Mesendoderm (in vitro differentiated cells): Measurements from ENCODE around the gene WDR72.
"Not testable (repeated sequence)": the region's sequence is repeated elsewhere in the genome, so short reads cannot be mapped to it uniquely, and the experiment has no call there.

Source experiments
- DNase-seq: peaks from one replicate; pipeline ENCODE4 v3.0.0; 2013
- H2AK5ac ChIP-seq: 2 replicates; pipeline ENCODE4 v1.6.1; 2013; ENCODE audit warnings: low read length, inconsistent platforms
- H2BK120ac ChIP-seq: 2 replicates; pipeline ENCODE4 v1.6.1; 2013; ENCODE audit warnings: low read depth, mild to moderate bottlenecking, low read length, moderate library complexity, mixed read lengths
- H2BK15ac ChIP-seq: replicated peaks from 2 replicates; pipeline ENCODE4 v1.6.1; 2013; ENCODE audit warnings: low read depth, mild to moderate bottlenecking, moderate library complexity
- H2BK5ac ChIP-seq: 2 replicates; pipeline ENCODE4 v1.6.1; 2013; ENCODE audit warnings: low read length, inconsistent platforms
- H3K18ac ChIP-seq: 2 replicates; pipeline ENCODE4 v1.6.1; 2013; ENCODE audit warnings: mild to moderate bottlenecking, low read length, mixed read lengths
- H3K23ac ChIP-seq: one replicate; pipeline ENCODE4 v1.6.1; 2013; ENCODE audit warnings: low read length
- H3K27ac ChIP-seq: 2 replicates; pipeline ENCODE4 v1.5.1; 2013; ENCODE audit warnings: low read depth, mild to moderate bottlenecking, inconsistent platforms, low read length, moderate library complexity
- H3K27me3 ChIP-seq: 2 replicates; pipeline ENCODE4 v1.6.1; 2013; ENCODE audit warnings: low read length, control low read depth, mild to moderate bottlenecking, inconsistent platforms; ENCODE audit not compliant: insufficient read depth, poor library complexity
- H3K36me3 ChIP-seq: 2 replicates; pipeline ENCODE4 v1.6.1; 2013; ENCODE audit warnings: low read length, inconsistent platforms; ENCODE audit not compliant: control insufficient read depth, insufficient read depth
- H3K4ac ChIP-seq: one replicate; pipeline ENCODE4 v1.6.1; 2013; ENCODE audit warnings: low read depth, mild to moderate bottlenecking, low read length, moderate library complexity
- H3K4me1 ChIP-seq: 2 replicates; pipeline ENCODE4 v1.6.1; 2013; ENCODE audit warnings: low read depth, low read length, inconsistent platforms; ENCODE audit not compliant: control insufficient read depth
- H3K4me2 ChIP-seq: 2 replicates; pipeline ENCODE4 v1.6.1; 2013; ENCODE audit warnings: low read length
- H3K4me3 ChIP-seq: 2 replicates; pipeline ENCODE4 v1.5.1; 2013; ENCODE audit warnings: mild to moderate bottlenecking, low read length
- H3K56ac ChIP-seq: one replicate; pipeline ENCODE4 v1.6.1; 2013; ENCODE audit warnings: low read length
- H3K79me1 ChIP-seq: 2 replicates; pipeline ENCODE4 v1.6.1; 2013; ENCODE audit warnings: low read length, inconsistent platforms
- H3K79me2 ChIP-seq: 2 replicates; pipeline ENCODE4 v1.6.1; 2013; ENCODE audit warnings: mild to moderate bottlenecking, low read length; ENCODE audit not compliant: control insufficient read depth, insufficient read depth
- H3K9ac ChIP-seq: 2 replicates; pipeline ENCODE4 v1.6.1; 2013; ENCODE audit warnings: low read length, inconsistent platforms
- H4K5ac ChIP-seq: one replicate; pipeline ENCODE4 v1.6.1; 2013; ENCODE audit warnings: low read length
- H4K8ac ChIP-seq: one replicate; pipeline ENCODE4 v1.6.1; 2013; ENCODE audit warnings: low read depth, mild to moderate bottlenecking, control low read depth, low read length, moderate library complexity
- WGBS: extraction: QIAGEN DNeasy Blood & Tissue Kit; methylation state at CpG from one replicate; pipeline ENCODE4 v1.1.7; 2013; ENCODE audit warnings: low lambda C conversion rate, missing lambda C conversion rate; ENCODE audit not compliant: insufficient coverage; ENCODE audit errors: extremely low coverage; 5-methylcytosine and 5-hydroxymethylcytosine counted together

WDR72 gene

DNA sequence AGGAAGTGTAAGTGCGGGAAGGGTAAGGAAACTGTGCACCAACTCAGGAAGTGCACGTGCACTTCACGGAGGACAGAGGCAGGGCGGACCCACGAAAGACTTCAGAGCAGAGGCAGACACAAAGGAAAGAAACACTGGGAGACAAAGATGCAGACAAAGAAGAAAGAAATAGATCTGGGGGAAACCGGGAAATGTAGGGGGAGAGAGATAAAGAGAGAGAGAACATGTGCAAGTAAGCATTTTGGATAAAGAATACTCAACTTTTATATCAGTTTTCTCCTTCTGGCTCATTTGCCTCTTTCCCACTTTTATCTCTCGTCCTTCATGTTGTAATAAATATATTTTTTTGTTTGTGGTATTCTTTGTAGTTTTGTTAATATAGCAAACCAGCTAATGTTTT is 204.2 kb downstream of the WDR72 start:
- Histone ChIP-seq H3K4me1 (no peaks in the 10 kb centered on the region), H3K18ac (no peak overlapping the region), H3K27me3 (no peaks in the 10 kb centered on the region), H2BK120ac (no peak overlapping the region), H3K56ac (no peak overlapping the region), H3K4ac (no peak overlapping the region), H3K4me2 (no peak overlapping the region), H3K27ac (no peak overlapping the region), H2BK5ac (no peak overlapping the region), H3K23ac (no peak overlapping the region), H3K79me2 (no peaks in the 10 kb centered on the region), H3K9ac (no peak overlapping the region), H2AK5ac (no peak overlapping the region), H4K8ac (no peak overlapping the region), H3K36me3 (no peaks in the 10 kb centered on the region), H4K5ac (no peak overlapping the region), H2BK15ac (no peak overlapping the region), H3K79me1 (no peaks in the 10 kb centered on the region), H3K4me3 (no peak overlapping the region)
- no CpG with 5 or more reads among the region's 7 CpGs for WGBS
- DNase-seq: no peak

DNA sequence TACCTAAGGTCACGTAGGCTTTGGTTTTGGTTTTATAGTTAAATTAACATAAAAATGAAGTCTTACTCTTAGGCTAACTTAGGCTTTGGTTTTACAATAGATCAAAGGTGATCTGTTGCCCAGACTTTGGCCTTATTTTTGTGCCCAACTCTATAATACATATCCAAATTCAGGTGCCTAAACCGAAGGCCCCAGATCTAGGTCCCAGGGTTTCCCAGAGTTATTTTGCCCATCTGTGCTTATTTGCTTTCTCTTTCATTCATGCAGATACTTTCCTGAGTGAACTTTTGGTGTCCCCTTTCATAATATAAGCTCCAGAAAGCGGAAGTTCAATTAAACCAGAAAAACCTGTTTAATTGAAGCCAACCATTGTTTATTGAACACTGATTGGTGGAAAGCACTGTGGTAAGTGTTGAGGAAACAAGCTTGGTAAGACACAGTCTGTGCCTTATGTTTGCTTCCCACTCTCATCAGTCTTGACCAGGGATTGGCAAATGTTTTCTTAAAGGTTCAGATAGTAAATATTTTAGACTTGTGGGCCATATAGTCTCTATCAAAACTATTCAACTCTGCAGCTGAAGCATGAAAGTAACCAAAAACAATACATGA is 209.7 kb downstream of the WDR72 start:
- no peak overlapping the region for H3K9ac ChIP-seq
- no peak overlapping the region for H3K23ac ChIP-seq
- no peaks in the 10 kb centered on the region for H3K4me1 ChIP-seq
- H4K8ac ChIP-seq: no peak overlapping the region
- no peak overlapping the region for H2BK120ac ChIP-seq
- no peaks in the 10 kb centered on the region for H3K79me1 ChIP-seq
- H3K79me2 ChIP-seq: no peaks in the 10 kb centered on the region
- no peak overlapping the region for H2BK15ac ChIP-seq
- no peak overlapping the region for H3K4me2 ChIP-seq
- no peaks in the 10 kb centered on the region for H3K27me3 ChIP-seq
- DNase-seq: no peak
- no peak overlapping the region for H4K5ac ChIP-seq
- H3K56ac ChIP-seq: no peak overlapping the region
- H3K4ac ChIP-seq: no peak overlapping the region
- no peak overlapping the region for H3K4me3 ChIP-seq
- no peak overlapping the region for H3K27ac ChIP-seq
- no peak overlapping the region for H2AK5ac ChIP-seq
- no peak overlapping the region for H3K18ac ChIP-seq
- no peaks in the 10 kb centered on the region for H3K36me3 ChIP-seq
- H2BK5ac ChIP-seq: no peak overlapping the region
- WGBS: no CpG with 5 or more reads among the region's 3 CpGs

DNA sequence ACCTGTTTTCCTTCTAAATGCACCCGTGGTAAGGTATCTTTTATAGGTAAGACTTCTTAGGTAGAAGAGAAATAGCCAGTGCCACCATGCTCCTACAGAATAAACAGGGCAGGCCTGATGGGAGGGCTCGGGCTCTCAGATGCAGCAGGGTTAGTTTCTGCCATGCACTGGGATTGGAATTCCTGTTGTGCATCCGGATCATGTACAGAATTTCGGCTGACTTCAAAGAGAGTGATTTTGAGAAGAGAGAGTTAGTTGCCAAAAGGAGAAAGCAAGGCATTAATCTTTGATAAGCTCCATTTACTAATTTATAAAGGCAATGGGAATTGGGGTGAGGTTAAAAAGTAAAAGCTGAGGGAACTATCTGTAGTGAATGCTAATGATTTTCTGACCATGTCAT is 211.2 kb downstream of the WDR72 start:
- H3K79me2 ChIP-seq: no peaks in the 10 kb centered on the region
- no peak overlapping the region for H3K9ac ChIP-seq
- no peak overlapping the region for H3K4ac ChIP-seq

GRCh38 chr15:53540626-53541300 is 218.7 kb downstream of the WDR72 start:
- H3K27me3 ChIP-seq, H3K79me2 ChIP-seq, H3K9ac ChIP-seq, H3K23ac ChIP-seq, H3K27ac ChIP-seq, H3K18ac ChIP-seq, DNase-seq, H2AK5ac ChIP-seq, H3K4ac ChIP-seq, H4K5ac ChIP-seq, H3K4me3 ChIP-seq, H4K8ac ChIP-seq, H3K4me1 ChIP-seq, H2BK15ac ChIP-seq, H3K4me2 ChIP-seq, H2BK120ac ChIP-seq, H3K79me1 ChIP-seq, H3K36me3 ChIP-seq, H3K56ac ChIP-seq, H2BK5ac ChIP-seq: not testable (repeated sequence)
- no CpG with 5 or more reads among the region's 34 CpGs for WGBS

More for the DNA sequence above, 211.2 kb downstream of the WDR72 start:
- Histone ChIP-seq H3K23ac (no peak overlapping the region), H3K4me1 (no peaks in the 10 kb centered on the region), H2BK120ac (no peak overlapping the region), H2AK5ac (no peak overlapping the region), H3K27ac (no peak overlapping the region), H3K4me3 (no peak overlapping the region), H3K4me2 (no peak overlapping the region), H2BK5ac (no peak overlapping the region), H3K79me1 (no peaks in the 10 kb centered on the region), H4K8ac (no peak overlapping the region), H3K56ac (no peak overlapping the region), H3K36me3 (no peaks in the 10 kb centered on the region), H2BK15ac (no peak overlapping the region), H3K27me3 (no peaks in the 10 kb centered on the region), H4K5ac (no peak overlapping the region), H3K18ac (no peak overlapping the region)
- DNase-seq: no peak
- no CpG with 5 or more reads among the region's 4 CpGs for WGBS

GRCh38 chr15:53539878-53540277 is 219.6 kb downstream of the WDR72 start:
- H3K56ac ChIP-seq: no peak overlapping the region
- no peak overlapping the region for H2BK120ac ChIP-seq
- no peak overlapping the region for H3K4me3 ChIP-seq
- H3K23ac ChIP-seq: no peak overlapping the region
- no peak overlapping the region for H3K4ac ChIP-seq
- no peak overlapping the region for H3K9ac ChIP-seq
- H3K4me2 ChIP-seq: no peak overlapping the region
- DNase-seq: no peak
- H3K4me1 ChIP-seq: no peaks in the 10 kb centered on the region
- H2BK5ac ChIP-seq: no peak overlapping the region
- H4K5ac ChIP-seq: no peak overlapping the region
- H3K27ac ChIP-seq: no peak overlapping the region
- no peaks in the 10 kb centered on the region for H3K79me2 ChIP-seq
- H3K18ac ChIP-seq: no peak overlapping the region
- H3K27me3 ChIP-seq: no peaks in the 10 kb centered on the region
- H3K79me1 ChIP-seq: no peaks in the 10 kb centered on the region
- H4K8ac ChIP-seq: no peak overlapping the region
- no CpG with 5 or more reads among the region's 3 CpGs for WGBS
- no peaks in the 10 kb centered on the region for H3K36me3 ChIP-seq
- no peak overlapping the region for H2AK5ac ChIP-seq
- no peak overlapping the region for H2BK15ac ChIP-seq
